Brain pericyte (primary cell): ENCODE data around the gene CLOCK.

Experiments used
- DNase-seq: peaks from one replicate; pipeline ENCODE4 v3.0.0-alpha.2; 2012; ENCODE audit warnings: low read depth, low spot score

Gene CLOCK

GRCh38 chr4:55475394-55476243, 71.1 kb downstream of the CLOCK start:
- DNase-seq: no peak

- no peak for DNase-seq
Observed at GRCh38 chr4:55469979-55470378, 76.7 kb downstream of the CLOCK start.

DNA sequence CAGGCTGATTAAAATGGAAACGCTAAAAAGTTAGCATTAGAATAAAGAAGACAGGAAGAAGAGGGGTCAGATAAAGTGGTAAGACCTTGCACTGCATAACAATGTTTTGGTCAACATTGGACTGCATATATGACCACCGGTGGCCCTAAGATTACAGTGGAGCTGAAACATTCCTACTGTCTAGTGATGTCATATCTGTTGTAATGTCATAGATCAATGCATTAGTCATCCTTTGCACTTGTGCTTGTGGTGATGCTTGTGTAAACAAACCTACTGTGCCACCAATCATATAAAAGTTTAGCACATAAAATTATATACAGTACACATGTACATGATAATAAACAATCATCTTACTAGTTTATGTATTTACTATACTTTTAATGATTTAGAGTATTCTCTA, 78.0 kb downstream of the CLOCK start:
- DNase-seq: no peak

GRCh38 chr4:55466001-55466400, 80.7 kb downstream of the CLOCK start:
- DNase-seq: no peak

GRCh38 chr4:55458611-55459010, 88.1 kb downstream of the CLOCK start:
- DNase-seq: no peak

DNA sequence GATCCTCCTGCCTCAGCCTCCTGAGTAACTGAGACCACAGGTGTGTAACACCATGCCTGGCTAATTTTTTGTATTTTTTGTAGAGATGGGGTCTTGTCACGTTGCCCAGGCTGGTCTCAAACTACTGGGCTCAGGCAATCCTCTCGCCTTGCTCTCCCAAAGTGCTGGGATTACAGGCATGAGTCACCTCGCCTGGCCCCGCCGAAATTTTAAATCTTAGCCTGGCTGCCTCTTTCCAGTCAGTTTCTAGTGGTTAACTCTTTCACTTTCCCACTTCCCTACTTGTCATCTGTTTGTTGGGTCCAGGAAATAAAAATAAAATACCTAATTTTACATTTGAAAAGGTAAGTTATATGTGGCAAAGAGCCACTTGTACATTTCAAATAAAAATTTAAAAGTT, 88.5 kb downstream of the CLOCK start:
- DNase-seq: no peak

DNA sequence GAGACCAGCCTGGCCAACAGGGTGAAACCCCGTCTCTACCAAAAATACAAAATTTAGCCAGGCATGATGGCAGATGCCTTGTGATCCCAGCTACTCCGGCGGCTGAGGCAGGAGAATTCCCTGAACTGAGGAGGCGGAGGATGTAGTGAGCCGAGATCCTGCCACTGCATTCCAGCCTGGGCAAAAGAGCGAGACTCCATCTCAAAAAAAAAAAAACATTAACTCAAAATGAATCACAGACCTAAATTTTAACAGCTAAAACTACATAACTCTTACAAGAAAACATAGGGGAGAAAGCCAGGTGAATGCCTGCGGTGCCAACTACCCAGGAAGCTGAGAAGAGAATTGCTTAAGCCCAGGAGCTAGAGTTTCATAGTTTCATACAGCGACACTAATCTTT, 96.1 kb downstream of the CLOCK start:
- DNase-seq: no peak

GRCh38 chr4:55447831-55448230, 98.9 kb downstream of the CLOCK start:
- DNase-seq: no peak

DNA sequence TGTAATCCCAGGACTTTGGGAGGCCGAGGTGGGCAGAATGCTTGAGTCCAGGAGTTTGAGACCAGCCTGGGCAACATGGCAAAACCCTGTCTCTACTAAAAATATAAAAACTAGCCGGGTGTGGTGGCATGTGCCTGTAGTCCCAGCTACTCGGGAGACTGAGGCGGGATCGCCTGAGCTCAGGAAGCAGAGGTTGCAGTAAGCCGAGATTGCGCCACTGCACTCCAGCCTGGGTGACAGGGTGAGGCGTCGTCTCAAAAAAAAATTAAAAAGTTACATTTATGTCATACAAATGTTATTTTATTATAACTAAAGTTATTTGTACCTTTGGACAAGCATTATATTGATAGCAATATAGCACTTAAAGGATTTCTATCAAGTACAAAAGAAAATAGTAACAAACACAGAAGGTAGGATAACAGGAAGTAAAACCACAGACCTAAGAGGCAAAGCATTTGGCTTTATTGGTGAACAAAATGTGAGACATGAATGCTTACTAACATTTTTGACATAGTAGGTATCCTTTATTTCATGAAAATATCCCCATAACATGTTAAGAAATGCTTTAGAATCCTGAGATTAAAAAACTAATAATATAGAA, 99.5 kb downstream of the CLOCK start:
- DNase-seq: no peak

DNA sequence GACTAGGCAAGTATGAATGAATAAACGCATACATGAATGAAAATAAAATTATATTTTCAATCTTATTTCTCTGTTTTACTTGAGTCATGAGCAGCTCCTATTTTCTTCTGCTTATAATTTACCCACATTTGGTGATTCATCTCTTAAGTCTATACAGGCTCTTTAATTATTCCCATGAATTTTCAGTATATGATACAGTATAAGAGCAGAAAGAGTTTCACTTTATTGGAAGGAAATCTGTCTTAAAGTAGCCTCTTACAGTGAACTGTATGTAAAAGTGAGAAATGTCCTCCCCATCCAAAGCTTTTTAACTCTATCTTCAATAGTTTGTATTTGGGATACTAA, 100.2 kb downstream of the CLOCK start:
- no peak for DNase-seq

- DNase-seq: no peak
Observed at GRCh38 chr4:55445921-55446577, 100.7 kb downstream of the CLOCK start.

DNA sequence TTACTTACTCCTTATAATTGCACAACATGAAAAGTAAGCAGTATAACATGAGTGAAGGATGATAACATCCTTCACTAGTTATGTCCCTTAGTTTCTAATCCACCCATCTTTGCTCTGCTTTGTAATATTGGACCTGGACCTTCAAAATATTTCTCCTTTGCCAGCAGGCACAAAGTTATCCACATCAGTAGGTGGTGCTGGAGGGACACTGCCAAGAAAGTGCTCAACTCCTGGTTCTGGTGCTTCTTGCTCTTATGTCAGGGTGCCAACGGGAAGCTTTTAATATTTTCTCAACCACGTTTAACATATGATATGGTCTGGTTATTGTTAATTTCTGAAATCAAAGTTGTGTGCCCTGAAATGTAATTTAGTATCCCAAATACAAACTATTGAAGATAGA, 101.9 kb downstream of the CLOCK start:
- DNase-seq: no peak

DNA sequence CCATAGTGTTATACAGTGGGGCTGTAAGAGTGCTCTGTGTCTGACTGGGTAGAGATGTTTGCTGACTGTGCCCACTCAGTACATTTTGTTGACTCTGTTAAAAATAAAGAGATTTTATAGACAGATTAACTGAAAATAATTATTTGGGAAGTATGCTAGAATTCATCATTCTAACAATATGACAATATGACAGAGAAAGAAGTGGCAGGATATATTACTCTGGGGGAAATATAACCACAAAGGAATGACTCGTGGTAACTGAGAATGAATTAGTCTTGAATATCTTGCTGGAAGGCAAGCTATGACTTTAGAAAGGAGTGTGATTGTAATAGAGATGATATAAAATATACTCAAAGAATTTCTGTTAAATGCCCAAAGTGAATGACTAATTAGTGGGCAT, 104.2 kb downstream of the CLOCK start:
- DNase-seq: no peak

DNA sequence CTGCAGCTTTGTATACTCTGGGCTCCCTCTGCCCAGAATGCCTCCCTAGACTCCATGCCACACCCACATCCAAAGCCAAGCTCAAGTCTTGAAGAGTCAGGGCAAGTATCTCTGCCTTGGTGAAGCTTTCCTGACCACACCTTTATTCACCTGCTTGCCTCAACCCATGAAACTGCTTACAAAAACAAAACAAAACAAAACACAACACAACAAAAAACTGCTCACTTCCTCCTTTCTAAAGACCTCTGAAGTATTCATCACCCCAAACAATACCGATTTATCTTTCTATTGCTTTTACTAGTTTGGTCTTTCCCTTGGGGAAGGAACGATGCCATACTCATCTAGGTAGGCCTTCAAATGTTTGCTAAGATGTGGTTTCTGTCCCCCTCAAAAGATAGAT, 105.9 kb downstream of the CLOCK start:
- no peak for DNase-seq

DNA sequence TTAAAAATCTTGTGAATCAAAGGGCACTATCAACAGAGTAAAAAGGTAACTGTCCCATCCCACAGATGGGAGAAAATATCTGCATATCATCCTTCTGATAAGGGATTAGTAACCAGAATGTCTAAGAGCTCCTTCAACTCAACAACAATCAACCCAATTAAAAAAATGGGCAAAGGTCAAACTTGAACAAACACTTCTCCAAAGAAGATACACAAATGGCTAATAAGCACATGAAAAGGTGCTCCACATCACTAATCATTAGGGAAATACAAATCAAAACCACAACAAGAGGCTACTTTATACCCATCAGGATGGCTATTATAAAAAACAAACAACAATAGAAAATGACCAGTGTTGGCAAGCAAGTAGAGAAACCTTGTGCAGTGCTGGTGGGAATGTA, 107.7 kb downstream of the CLOCK start:
- no peak for DNase-seq

GRCh38 chr4:55438314-55438713, 108.4 kb downstream of the CLOCK start:
- no peak for DNase-seq

- no peak for DNase-seq
Observed at GRCh38 chr4:55437823-55438222, 108.9 kb downstream of the CLOCK start.

GRCh38 chr4:55437356-55437796, 109.3 kb downstream of the CLOCK start:
- DNase-seq: no peak

GRCh38 chr4:55435141-55435841, 111.4 kb downstream of the CLOCK start:
- no peak for DNase-seq

GRCh38 chr4:55431710-55432336, 114.9 kb downstream of the CLOCK start:
- no peak for DNase-seq

- DNase-seq: no peak
Observed at GRCh38 chr4:55424791-55425190, 121.9 kb downstream of the CLOCK start.

- DNase-seq: no peak
Observed at GRCh38 chr4:55416176-55416575, 130.5 kb downstream of the CLOCK start.
